ENCODE data around the gene CERS1.

DNA sequence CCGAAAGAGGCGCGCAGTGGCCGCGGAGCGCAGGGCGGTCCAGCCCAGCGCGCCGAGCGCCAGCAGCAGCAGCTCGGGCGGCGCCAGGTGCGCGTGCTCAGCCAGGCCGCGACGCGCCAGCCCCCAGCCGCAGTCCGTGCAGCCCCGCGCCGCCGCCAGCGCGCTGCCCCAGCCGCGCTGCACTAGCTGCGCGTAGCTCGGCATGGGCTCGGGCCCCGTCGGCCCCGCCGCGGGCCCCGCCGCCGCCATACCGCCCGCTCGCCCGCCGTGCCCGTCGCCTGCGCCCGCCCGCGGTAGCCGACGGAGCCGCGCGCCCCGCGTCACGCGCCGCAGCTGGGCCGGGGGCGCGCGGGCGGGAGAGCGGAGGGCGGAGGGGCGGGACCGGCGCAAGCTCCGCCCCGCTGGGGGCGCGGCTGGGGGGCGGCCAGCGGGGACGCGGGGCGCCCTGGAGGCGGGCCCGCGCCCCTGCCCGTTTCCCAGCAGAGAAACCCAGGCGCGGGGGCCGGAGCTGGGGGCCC is at the start of gene CERS1:
- no peak for TF ChIP-seq POLR2A (IDR thresholded peaks at IDR 0.05)
- TF ChIP-seq, protein P1, sequence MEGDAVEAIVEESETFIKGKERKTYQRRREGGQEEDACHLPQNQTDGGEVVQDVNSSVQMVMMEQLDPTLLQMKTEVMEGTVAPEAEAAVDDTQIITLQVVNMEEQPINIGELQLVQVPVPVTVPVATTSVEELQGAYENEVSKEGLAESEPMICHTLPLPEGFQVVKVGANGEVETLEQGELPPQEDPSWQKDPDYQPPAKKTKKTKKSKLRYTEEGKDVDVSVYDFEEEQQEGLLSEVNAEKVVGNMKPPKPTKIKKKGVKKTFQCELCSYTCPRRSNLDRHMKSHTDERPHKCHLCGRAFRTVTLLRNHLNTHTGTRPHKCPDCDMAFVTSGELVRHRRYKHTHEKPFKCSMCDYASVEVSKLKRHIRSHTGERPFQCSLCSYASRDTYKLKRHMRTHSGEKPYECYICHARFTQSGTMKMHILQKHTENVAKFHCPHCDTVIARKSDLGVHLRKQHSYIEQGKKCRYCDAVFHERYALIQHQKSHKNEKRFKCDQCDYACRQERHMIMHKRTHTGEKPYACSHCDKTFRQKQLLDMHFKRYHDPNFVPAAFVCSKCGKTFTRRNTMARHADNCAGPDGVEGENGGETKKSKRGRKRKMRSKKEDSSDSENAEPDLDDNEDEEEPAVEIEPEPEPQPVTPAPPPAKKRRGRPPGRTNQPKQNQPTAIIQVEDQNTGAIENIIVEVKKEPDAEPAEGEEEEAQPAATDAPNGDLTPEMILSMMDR (IDR thresholded peaks at IDR 0.05): no peak
